H9 (cell line): ENCODE results near the gene ARMH3. TPM values are rescaled to one million over a fixed set of nuclear protein-coding genes. Genes with fewer than 3 reads are reported as not detected.

Experiments
- DNase-seq: peaks from one replicate; pipeline ENCODE4 v3.0.0-alpha.2; 2017
- H2AFZ ChIP-seq: one replicate; pipeline ENCODE4 v1.6.1; 2013; ENCODE audit warnings: mild to moderate bottlenecking, low read length, control low read depth, moderate library complexity
- H2AK5ac ChIP-seq: 2 replicates; pipeline ENCODE4 v1.6.1; 2013; ENCODE audit warnings: low read length, control low read depth, mixed read lengths; ENCODE audit not compliant: insufficient read length
- H2BK120ac ChIP-seq: one replicate; pipeline ENCODE4 v1.6.1; 2013; ENCODE audit warnings: low read depth, mild to moderate bottlenecking, low read length, control low read depth, inconsistent platforms; ENCODE audit not compliant: poor library complexity, severe bottlenecking
- H2BK12ac ChIP-seq: 2 replicates; pipeline ENCODE4 v1.6.1; 2013; ENCODE audit warnings: low read length, control low read depth, mixed read lengths, low read depth; ENCODE audit not compliant: insufficient read length
- H2BK15ac ChIP-seq: 2 replicates; pipeline ENCODE4 v1.6.1; 2013; ENCODE audit warnings: low read depth, low read length, control low read depth
- H2BK20ac ChIP-seq: one replicate; pipeline ENCODE4 v1.6.1; 2013; ENCODE audit warnings: low read depth, mild to moderate bottlenecking, low read length, control low read depth, inconsistent platforms; ENCODE audit not compliant: poor library complexity, severe bottlenecking
- H2BK5ac ChIP-seq: 2 replicates; pipeline ENCODE4 v1.6.1; 2013; ENCODE audit warnings: low read length, control low read depth, mixed read lengths; ENCODE audit not compliant: insufficient read length
- H3K14ac ChIP-seq: 2 replicates; pipeline ENCODE4 v1.6.1; 2013; ENCODE audit warnings: low read length, control low read depth; ENCODE audit not compliant: insufficient read depth
- H3K18ac ChIP-seq: 2 replicates; pipeline ENCODE4 v1.6.1; 2013; ENCODE audit warnings: low read depth, mild to moderate bottlenecking, mixed read lengths, low read length, control low read depth; ENCODE audit not compliant: insufficient read length
- H3K23ac ChIP-seq: 2 replicates; pipeline ENCODE4 v1.6.1; 2013; ENCODE audit warnings: low read length, control low read depth, mixed read lengths, low read depth; ENCODE audit not compliant: insufficient read length
- H3K23me2 ChIP-seq: 2 replicates; pipeline ENCODE4 v1.6.1; 2013; ENCODE audit warnings: low read depth, mild to moderate bottlenecking, mixed read lengths, low read length, control low read depth; ENCODE audit not compliant: insufficient read length, poor library complexity, severe bottlenecking
- H3K27ac ChIP-seq: 2 replicates; pipeline ENCODE4 v1.5.1; 2013; ENCODE audit warnings: low read length, control low read depth, mixed read lengths, low read depth; ENCODE audit not compliant: insufficient read length
- H3K27me3 ChIP-seq: 2 replicates; pipeline ENCODE4 v1.6.1; 2013; ENCODE audit warnings: low read length, control low read depth, inconsistent platforms; ENCODE audit not compliant: insufficient read depth
- H3K4ac ChIP-seq: 2 replicates; pipeline ENCODE4 v1.6.1; 2013; ENCODE audit warnings: low read depth, mild to moderate bottlenecking, control low read depth, inconsistent platforms, low read length, moderate library complexity
- H3K4me1 ChIP-seq: 2 replicates; pipeline ENCODE4 v1.6.1; 2013; ENCODE audit warnings: low read length, control low read depth, inconsistent platforms; ENCODE audit not compliant: insufficient read depth
- H3K4me2 ChIP-seq: 2 replicates; pipeline ENCODE4 v1.6.1; 2013; ENCODE audit warnings: low read length, control low read depth, mixed read lengths; ENCODE audit not compliant: insufficient read length, insufficient read depth
- H3K56ac ChIP-seq: 2 replicates; pipeline ENCODE4 v1.6.1; 2013; ENCODE audit warnings: low read depth, mild to moderate bottlenecking, mixed read lengths, low read length, control low read depth; ENCODE audit not compliant: insufficient read length
- H3K79me1 ChIP-seq: 2 replicates; pipeline ENCODE4 v1.6.1; 2013; ENCODE audit warnings: low read depth, mild to moderate bottlenecking, moderate library complexity, low read length, control low read depth, inconsistent platforms; ENCODE audit not compliant: insufficient read depth, poor library complexity, severe bottlenecking
- H3K79me2 ChIP-seq: 2 replicates; pipeline ENCODE4 v1.6.1; 2013; ENCODE audit warnings: low read length, control low read depth, inconsistent platforms; ENCODE audit not compliant: insufficient read depth
- H3K9ac ChIP-seq: 2 replicates; pipeline ENCODE4 v1.6.1; 2013; ENCODE audit warnings: low read length, control low read depth, mixed read lengths; ENCODE audit not compliant: insufficient read length; ENCODE audit errors: extremely low read depth
- H3K9me3 ChIP-seq: one replicate; pipeline ENCODE4 v1.6.1; 2013; ENCODE audit warnings: low read depth, low read length, inconsistent platforms; ENCODE audit not compliant: control insufficient read depth
- H3T11ph ChIP-seq: one replicate; pipeline ENCODE4 v1.6.1; 2013; ENCODE audit warnings: mild to moderate bottlenecking, low read length, control low read depth, inconsistent platforms
- H4K20me1 ChIP-seq: one replicate; pipeline ENCODE4 v1.6.1; 2013; ENCODE audit not compliant: control insufficient read depth, insufficient read length, insufficient read depth
- H4K5ac ChIP-seq: 2 replicates; pipeline ENCODE4 v1.6.1; 2013; ENCODE audit warnings: low read depth, mild to moderate bottlenecking, mixed read lengths, low read length, control low read depth; ENCODE audit not compliant: insufficient read length
- H4K8ac ChIP-seq: replicated peaks from 2 replicates; pipeline ENCODE4 v1.6.1; 2013; ENCODE audit warnings: low read length, control low read depth, mixed read lengths, low read depth; ENCODE audit not compliant: insufficient read length
- H4K91ac ChIP-seq: 2 replicates; pipeline ENCODE4 v1.6.1; 2013; ENCODE audit warnings: low read depth, mild to moderate bottlenecking, moderate library complexity, mixed read lengths, low read length, control low read depth; ENCODE audit not compliant: insufficient read length
- H3K27ac Mint-ChIP-seq, 3 experiments: 2 replicates in 2 of 3; 3 replicates in 1 of 3; pipeline ENCODE4 v1.8.0; 2020 to 2021; ENCODE audit warnings: mixed read lengths in 3 of 3, mild to moderate bottlenecking in 1 of 3, moderate library complexity in 1 of 3
- H3K27me3 Mint-ChIP-seq: 2 replicates; pipeline ENCODE4 v1.8.0; 2021; ENCODE audit warnings: low read depth, mild to moderate bottlenecking, moderate library complexity, mixed read lengths
- H3K36me3 Mint-ChIP-seq, 3 experiments: 2 replicates in 2 of 3; 3 replicates in 1 of 3; pipeline ENCODE4 v1.8.0; 2020 to 2021; ENCODE audit warnings: low read depth in 3 of 3, mixed read lengths in 3 of 3; ENCODE audit not compliant: insufficient read depth in 1 of 3
- H3K4me1 Mint-ChIP-seq, 2 experiments: 2 replicates each; pipeline ENCODE4 v1.8.0; 2020; ENCODE audit warnings: mixed read lengths in 2 of 2
- H3K4me3 Mint-ChIP-seq, 2 experiments: 2 replicates in 1 of 2; 3 replicates in 1 of 2; pipeline ENCODE4 v1.8.0; 2020 to 2021; ENCODE audit warnings: mild to moderate bottlenecking in 2 of 2, mixed read lengths in 2 of 2, moderate library complexity in 1 of 2
- H3K9me3 Mint-ChIP-seq, 2 experiments: 2 replicates in 1 of 2; 3 replicates in 1 of 2; pipeline ENCODE4 v1.8.0; 2020; ENCODE audit warnings: mild to moderate bottlenecking in 2 of 2, mixed read lengths in 2 of 2, moderate library complexity in 1 of 2
- CTCF ChIP-seq: fragments of 200-600 bp; sonication (generic); conservative IDR thresholded peaks from 3 replicates; pipeline ENCODE4 v1.8.0; 2021; ENCODE audit warnings: antibody characterized with exemption, mild to moderate bottlenecking
- WGBS: extraction: QIAGEN DNeasy Blood & Tissue Kit; methylation state at CpG from one replicate; pipeline ENCODE4 v1.1.7; 2013; ENCODE audit warnings: missing lambda C conversion rate, low lambda C conversion rate, mixed read lengths; ENCODE audit not compliant: insufficient read length; ENCODE audit errors: extremely low coverage; 5-methylcytosine and 5-hydroxymethylcytosine counted together
- total RNA-seq: library from RNA; stranded (reverse); gene quantifications from 2 replicates; pipeline ENCODE4 v1.2.1, GENCODE V29; 2021

The ARMH3 gene
- total RNA-seq, 1 experiment from 2014 or later, result 20.4 TPM

- Histone ChIP-seq H2BK5ac (no peak overlapping the region), H3K4me1 (no peaks in the 10 kb centered on the region), H2BK12ac (no peak overlapping the region), H3K18ac (no peak overlapping the region), H3K27ac (no peak overlapping the region), H2BK120ac (no peak overlapping the region), H4K20me1 (no peaks in the 10 kb centered on the region), H3K27me3 (no peaks in the 10 kb centered on the region), H2BK15ac (no peak overlapping the region), H3K23ac (no peak overlapping the region), H2AK5ac (no peak overlapping the region), H3K14ac (no peak overlapping the region), H4K91ac (no peak overlapping the region), H3K79me2 (no peaks in the 10 kb centered on the region), H3K79me1 (no peaks in the 10 kb centered on the region), H2BK20ac (no peak overlapping the region), H3K56ac (no peak overlapping the region), H3T11ph (no peak overlapping the region), H3K4ac (no peak overlapping the region), H2AFZ (no peak overlapping the region), H3K9ac (no peak overlapping the region), H3K23me2 (no peaks in the 10 kb centered on the region), H4K8ac (no peak overlapping the region), H3K4me2 (no peak overlapping the region), H3K9me3 (no peaks in the 10 kb centered on the region), H4K5ac (no peak overlapping the region)
- DNase-seq, result no peak
- Mint-ChIP-seq H3K4me1 (no peaks in the 10 kb centered on the region), H3K36me3 (peaks cover 0 to 1% (median 0%) of the 10 kb centered on the region in 3 experiments; a peak in 2 of 7 replicates), H3K27ac (no peak overlapping the region), H3K27me3 (no peaks in the 10 kb centered on the region), H3K4me3 (no peak overlapping the region), H3K9me3 (no peaks in the 10 kb centered on the region)
- no CpG with 5 or more reads among the region's 1 CpG for WGBS
- TF ChIP-seq CTCF, result no peak
Measured at GRCh38 chr10:101886521-101887312, 169.3 kb downstream of the ARMH3 start.
